GM06990 (cell line): Measurements from ENCODE around the gene CTDP1.

ENCODE experiments used
- DNase-seq: peaks from one replicate; pipeline ENCODE4 v3.0.0-alpha.2; 2011; ENCODE audit not compliant: insufficient read length; ENCODE audit errors: extremely low read depth
- H3K27me3 ChIP-seq: replicated peaks from 2 replicates; pipeline ENCODE4 v1.6.0; 2011; ENCODE audit warnings: low read length; ENCODE audit not compliant: control insufficient read depth, insufficient read depth
- H3K36me3 ChIP-seq: 2 replicates; pipeline ENCODE4 v1.5.1; 2011; ENCODE audit warnings: low read length; ENCODE audit not compliant: control insufficient read depth, insufficient read depth
- H3K4me3 ChIP-seq: replicated peaks from 2 replicates; pipeline ENCODE4 v1.5.1; 2011; ENCODE audit warnings: low read depth, mild to moderate bottlenecking, control low read depth, low read length
- CTCF ChIP-seq: IDR thresholded peaks from 2 replicates; pipeline ENCODE4 v1.5.1; 2011; ENCODE audit warnings: low read length, control low read depth, mild to moderate bottlenecking, inconsistent platforms; ENCODE audit not compliant: insufficient read depth, poor library complexity, severe bottlenecking

Gene CTDP1

GRCh38 chr18:79764131-79764530, 84.5 kb downstream of the CTDP1 start:
- no peak for TF ChIP-seq CTCF
- DNase-seq: no peak
- Histone ChIP-seq H3K27me3 (no peaks in the 10 kb centered on the region), H3K36me3 (no peaks in the 10 kb centered on the region), H3K4me3 (no peak overlapping the region)

GRCh38 chr18:79765491-79766245, 86.1 kb downstream of the CTDP1 start:
- no peak for TF ChIP-seq CTCF
- Histone ChIP-seq H3K4me3 (no peak overlapping the region), H3K36me3 (no peaks in the 10 kb centered on the region), H3K27me3 (no peaks in the 10 kb centered on the region)
- no peak for DNase-seq

GRCh38 chr18:79766308-79766707, 86.7 kb downstream of the CTDP1 start:
- Histone ChIP-seq H3K4me3 (no peak overlapping the region), H3K36me3 (no peaks in the 10 kb centered on the region), H3K27me3 (no peaks in the 10 kb centered on the region)
- DNase-seq: no peak
- no peak for TF ChIP-seq CTCF

GRCh38 chr18:79768745-79769144, 89.1 kb downstream of the CTDP1 start:
- H3K36me3 ChIP-seq: no peaks in the 10 kb centered on the region
- no peak for DNase-seq
- no peak for TF ChIP-seq CTCF
- H3K27me3 ChIP-seq: no peaks in the 10 kb centered on the region
- H3K4me3 ChIP-seq: no peak overlapping the region

GRCh38 chr18:79769698-79770500, 90.3 kb downstream of the CTDP1 start:
- TF ChIP-seq CTCF: no peak
- Histone ChIP-seq H3K4me3 (no peak overlapping the region), H3K27me3 (no peaks in the 10 kb centered on the region), H3K36me3 (no peaks in the 10 kb centered on the region)
- DNase-seq: no peak

- H3K4me3 ChIP-seq: no peak overlapping the region
- H3K27me3 ChIP-seq: no peaks in the 10 kb centered on the region
- DNase-seq: no peak
- no peak for TF ChIP-seq CTCF
- no peaks in the 10 kb centered on the region for H3K36me3 ChIP-seq
Observed at GRCh38 chr18:79770501-79770815, 90.9 kb downstream of the CTDP1 start.
